Measurements from ENCODE around the gene PIK3CA.

PIK3CA gene

GRCh38 chr3:179158336-179159039 is 10.3 kb downstream of the PIK3CA start:
- DNase-seq = no peak

- no peak for DNase-seq
Measured at GRCh38 chr3:179163503-179163902, 15.3 kb downstream of the PIK3CA start.

GRCh38 chr3:179164857-179165256 is 16.7 kb downstream of the PIK3CA start:
- no peak for DNase-seq

- DNase-seq = no peak
Measured at GRCh38 chr3:179166561-179167201, 18.5 kb downstream of the PIK3CA start.

- DNase-seq = no peak
Measured at GRCh38 chr3:179168918-179169317, 20.8 kb downstream of the PIK3CA start.

GRCh38 chr3:179172546-179172945 is 24.4 kb downstream of the PIK3CA start:
- no peak for DNase-seq

- no peak for DNase-seq
Measured at GRCh38 chr3:179174316-179174715, 26.2 kb downstream of the PIK3CA start.

GRCh38 chr3:179174898-179175297 is 26.7 kb downstream of the PIK3CA start:
- no peak for DNase-seq

GRCh38 chr3:179175358-179175757 is 27.2 kb downstream of the PIK3CA start:
- DNase-seq = peak; percentile 7

- DNase-seq = no peak
Measured at GRCh38 chr3:179177611-179178010, 29.5 kb downstream of the PIK3CA start.

- no peak for DNase-seq
Measured at GRCh38 chr3:179179256-179179655, 31.1 kb downstream of the PIK3CA start.

GRCh38 chr3:179179979-179180759 is 32.0 kb downstream of the PIK3CA start:
- peak; percentile 54 for DNase-seq

GRCh38 chr3:179181021-179181472 is 32.9 kb downstream of the PIK3CA start:
- DNase-seq = peak; percentile 66

- peak; percentile 53 for DNase-seq
Measured at GRCh38 chr3:179181993-179182551, 33.9 kb downstream of the PIK3CA start.

GRCh38 chr3:179182902-179183301 is 34.7 kb downstream of the PIK3CA start:
- DNase-seq = no peak

GRCh38 chr3:179184826-179185225 is 36.7 kb downstream of the PIK3CA start:
- no peak for DNase-seq

- DNase-seq = no peak
Measured at GRCh38 chr3:179186426-179186825, 38.3 kb downstream of the PIK3CA start.

GRCh38 chr3:179189759-179190158 is 41.6 kb downstream of the PIK3CA start:
- peak; percentile 65 for DNase-seq

- no peak for DNase-seq
Measured at GRCh38 chr3:179190581-179190980, 42.4 kb downstream of the PIK3CA start.

- no peak for DNase-seq
Measured at GRCh38 chr3:179192542-179192941, 44.4 kb downstream of the PIK3CA start.

- no peak for DNase-seq
Measured at GRCh38 chr3:179194931-179195330, 46.8 kb downstream of the PIK3CA start.

GRCh38 chr3:179196098-179196497 is 47.9 kb downstream of the PIK3CA start:
- DNase-seq = peak; percentile 75

- no peak for DNase-seq
Measured at GRCh38 chr3:179196700-179197099, 48.5 kb downstream of the PIK3CA start.
